ENCODE data around the gene ABI2.

ABI2 gene

DNA sequence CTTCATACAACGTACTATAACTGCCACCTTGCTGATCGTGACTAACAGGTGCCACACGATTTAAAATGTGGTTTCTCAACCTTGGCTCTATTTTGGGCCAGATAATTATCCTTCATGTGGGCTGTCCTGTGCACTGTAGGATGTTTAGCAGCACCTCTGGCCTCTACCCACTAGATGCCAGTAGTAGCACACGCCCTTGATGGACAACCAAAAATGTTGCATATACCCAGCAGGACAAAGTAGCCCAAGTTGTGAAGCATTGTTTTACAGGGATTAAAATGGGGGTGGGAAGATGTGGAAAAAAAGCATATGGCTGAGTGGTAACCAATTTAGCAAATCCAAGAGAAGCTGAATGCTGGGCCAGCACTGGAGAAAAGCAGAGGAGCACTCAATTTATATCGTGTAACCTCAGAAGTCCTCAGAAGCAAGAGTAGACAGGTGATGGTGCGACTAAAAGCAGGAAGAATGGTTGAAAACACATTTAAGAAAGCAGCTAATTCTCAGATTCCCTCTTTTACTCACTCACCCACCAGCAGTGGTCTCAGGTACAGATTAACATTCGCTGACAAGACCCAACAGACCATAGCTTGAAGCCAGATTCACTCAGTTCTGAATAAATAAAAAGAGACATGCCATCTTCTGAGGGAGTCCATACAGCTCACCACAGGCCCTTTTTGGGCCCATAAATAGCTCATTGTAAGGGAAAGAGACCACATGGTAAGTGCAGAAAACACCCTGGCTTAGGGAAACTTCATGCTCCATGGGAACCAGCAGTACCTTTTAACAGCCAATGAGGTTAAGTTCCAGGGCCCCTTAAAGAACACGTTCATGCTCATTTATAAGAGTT is 156.3 kb downstream of the ABI2 start:
- Histone ChIP-seq H3K4me2 (ENCODE audit: low read depth, low read length, poor library complexity, severe bottlenecking) (no peak overlapping the region), H3K4me3 (ENCODE audit: insufficient read depth, low read length, poor library complexity, severe bottlenecking) (no peak overlapping the region), H3K79me2 (ENCODE audit: insufficient read depth, low read length) (no peaks in the 10 kb centered on the region), H3K27me3 (ENCODE audit: low read length) (no peaks in the 10 kb centered on the region), H2AFZ (ENCODE audit: low read depth, low read length, severe bottlenecking) (no peak overlapping the region), H4K20me1 (ENCODE audit: low read depth, low read length) (no peaks in the 10 kb centered on the region), H3K9me3 (ENCODE audit: insufficient read depth, low read length) (no peaks in the 10 kb centered on the region), H3K27ac (ENCODE audit: low read depth, low read length) (no peak overlapping the region), H3K9me2 (replicated peaks; ENCODE audit: insufficient read depth, low read length) (no peaks in the 10 kb centered on the region), H3F3A (ENCODE audit: insufficient read depth) (no peaks in the 10 kb centered on the region), H3K9ac (ENCODE audit: low read length) (no peak overlapping the region), H3K36me3 (ENCODE audit: low read length) (no peaks in the 10 kb centered on the region)
- no peak for TF ChIP-seq EZH2phosphoT487 (conservative IDR thresholded peaks at IDR 0.05; ENCODE audit: low read length)
- TF ChIP-seq, protein P1, sequence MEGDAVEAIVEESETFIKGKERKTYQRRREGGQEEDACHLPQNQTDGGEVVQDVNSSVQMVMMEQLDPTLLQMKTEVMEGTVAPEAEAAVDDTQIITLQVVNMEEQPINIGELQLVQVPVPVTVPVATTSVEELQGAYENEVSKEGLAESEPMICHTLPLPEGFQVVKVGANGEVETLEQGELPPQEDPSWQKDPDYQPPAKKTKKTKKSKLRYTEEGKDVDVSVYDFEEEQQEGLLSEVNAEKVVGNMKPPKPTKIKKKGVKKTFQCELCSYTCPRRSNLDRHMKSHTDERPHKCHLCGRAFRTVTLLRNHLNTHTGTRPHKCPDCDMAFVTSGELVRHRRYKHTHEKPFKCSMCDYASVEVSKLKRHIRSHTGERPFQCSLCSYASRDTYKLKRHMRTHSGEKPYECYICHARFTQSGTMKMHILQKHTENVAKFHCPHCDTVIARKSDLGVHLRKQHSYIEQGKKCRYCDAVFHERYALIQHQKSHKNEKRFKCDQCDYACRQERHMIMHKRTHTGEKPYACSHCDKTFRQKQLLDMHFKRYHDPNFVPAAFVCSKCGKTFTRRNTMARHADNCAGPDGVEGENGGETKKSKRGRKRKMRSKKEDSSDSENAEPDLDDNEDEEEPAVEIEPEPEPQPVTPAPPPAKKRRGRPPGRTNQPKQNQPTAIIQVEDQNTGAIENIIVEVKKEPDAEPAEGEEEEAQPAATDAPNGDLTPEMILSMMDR (IDR thresholded peaks at IDR 0.05; ENCODE audit: insufficient read depth, low read length, poor library complexity, severe bottlenecking): peak; percentile 82

DNA sequence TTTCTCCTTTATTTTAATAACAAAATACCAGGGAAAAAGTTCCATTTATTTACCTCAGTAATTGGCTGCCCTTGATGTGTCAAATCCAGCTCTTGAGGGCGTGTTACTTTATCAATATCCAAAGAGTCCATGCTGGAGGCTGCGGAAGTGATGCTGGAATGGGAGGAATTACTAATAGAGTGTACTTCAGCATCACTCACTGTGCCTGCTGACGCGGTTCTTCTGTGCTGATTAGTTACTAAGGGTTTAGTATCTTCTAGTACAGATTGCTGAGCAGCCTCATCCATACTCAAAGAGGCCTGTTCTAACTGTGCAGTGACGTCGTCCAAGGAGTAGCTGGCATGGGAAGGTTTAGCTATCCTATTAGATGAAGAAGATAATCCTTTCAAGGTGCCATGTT is 161.3 kb downstream of the ABI2 start:
- Histone ChIP-seq H3K4me3 (ENCODE audit: insufficient read depth, low read length, poor library complexity, severe bottlenecking) (no peak overlapping the region), H3K9me2 (replicated peaks; ENCODE audit: insufficient read depth, low read length) (no peaks in the 10 kb centered on the region), H3K4me2 (ENCODE audit: low read depth, low read length, poor library complexity, severe bottlenecking) (no peak overlapping the region), H3K27me3 (ENCODE audit: low read length) (no peaks in the 10 kb centered on the region), H3K79me2 (ENCODE audit: insufficient read depth, low read length) (no peaks in the 10 kb centered on the region), H3K9me3 (ENCODE audit: insufficient read depth, low read length) (no peaks in the 10 kb centered on the region), H2AFZ (ENCODE audit: low read depth, low read length, severe bottlenecking) (no peak overlapping the region), H3K36me3 (ENCODE audit: low read length) (no peaks in the 10 kb centered on the region), H3K27ac (ENCODE audit: low read depth, low read length) (no peak overlapping the region), H3F3A (ENCODE audit: insufficient read depth) (no peaks in the 10 kb centered on the region), H4K20me1 (ENCODE audit: low read depth, low read length) (no peaks in the 10 kb centered on the region), H3K9ac (ENCODE audit: low read length) (no peak overlapping the region)
- no peak for TF ChIP-seq EZH2phosphoT487 (conservative IDR thresholded peaks at IDR 0.05; ENCODE audit: low read length)
- TF ChIP-seq, protein P1 (IDR thresholded peaks at IDR 0.05; ENCODE audit: insufficient read depth, low read length, poor library complexity, severe bottlenecking): no peak

DNA sequence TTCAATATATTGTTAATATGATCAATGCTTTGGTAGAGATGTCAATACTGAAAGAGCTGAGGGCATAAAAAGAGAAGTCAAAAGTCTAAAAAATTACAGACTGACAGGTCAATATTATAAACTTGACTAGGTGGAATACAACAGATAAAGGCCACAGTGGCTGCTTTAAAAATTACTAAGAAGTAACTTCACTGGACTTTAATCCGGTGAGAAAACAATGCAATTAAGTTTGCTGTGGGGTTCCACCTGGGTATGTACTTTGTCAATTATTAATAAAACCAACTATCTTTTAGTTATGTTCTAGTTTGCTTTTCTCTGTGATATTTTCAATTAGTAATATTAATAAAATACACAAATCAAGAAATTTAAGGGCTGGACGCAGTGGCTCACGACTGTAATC is 162.2 kb downstream of the ABI2 start:
- Histone ChIP-seq H3K9me2 (replicated peaks; ENCODE audit: insufficient read depth, low read length) (no peaks in the 10 kb centered on the region), H3K9me3 (ENCODE audit: insufficient read depth, low read length) (no peaks in the 10 kb centered on the region), H4K20me1 (ENCODE audit: low read depth, low read length) (no peaks in the 10 kb centered on the region), H3K4me2 (ENCODE audit: low read depth, low read length, poor library complexity, severe bottlenecking) (no peak overlapping the region), H3K9ac (ENCODE audit: low read length) (no peak overlapping the region), H3K27me3 (ENCODE audit: low read length) (no peaks in the 10 kb centered on the region), H3K4me3 (ENCODE audit: insufficient read depth, low read length, poor library complexity, severe bottlenecking) (no peak overlapping the region), H2AFZ (ENCODE audit: low read depth, low read length, severe bottlenecking) (no peak overlapping the region), H3F3A (ENCODE audit: insufficient read depth) (no peaks in the 10 kb centered on the region), H3K36me3 (ENCODE audit: low read length) (no peaks in the 10 kb centered on the region), H3K27ac (ENCODE audit: low read depth, low read length) (no peak overlapping the region), H3K79me2 (ENCODE audit: insufficient read depth, low read length) (no peaks in the 10 kb centered on the region)
- TF ChIP-seq EZH2phosphoT487 (conservative IDR thresholded peaks at IDR 0.05; ENCODE audit: low read length): no peak
- TF ChIP-seq, protein P1 (IDR thresholded peaks at IDR 0.05; ENCODE audit: insufficient read depth, low read length, poor library complexity, severe bottlenecking): no peak

Measured in SU-DHL-6 (cell line).